Adrenal gland (tissue), 12 donors: ENCODE data around the gene CISD1. TPM values are rescaled to one million over a fixed set of nuclear protein-coding genes. Genes with fewer than 3 reads are reported as not detected.

Experiments
- DNase-seq, 7 donors: peaks; one replicate each; pipeline ENCODE4 v3.0.0-alpha.2; 2019 to 2020
- H3K27ac ChIP-seq, 5 donors: fragments of 200-600 bp; sonication (generic) in 4 of 5; 1 replicate in 3 of 5; 2 replicates in 2 of 5; pipeline versions ENCODE4 v1.5.1 to v1.8.0; 2016 to 2020; ENCODE audit warnings: mild to moderate bottlenecking in 1 of 5
- H3K27me3 ChIP-seq: fragments of 200-600 bp; 2 replicates; pipeline ENCODE4 v1.8.0; 2021
- H3K36me3 ChIP-seq, 2 donors: fragments of 200-600 bp; replicated peaks in 1 of 2; 1 replicate in 1 of 2; 2 replicates in 1 of 2; pipeline versions ENCODE4 v1.5.1 to v1.8.0; 2018 to 2022
- H3K4me1 ChIP-seq, 2 donors: fragments of 200-600 bp; replicated peaks in 1 of 2; 1 replicate in 1 of 2; 2 replicates in 1 of 2; pipeline versions ENCODE4 v1.5.1 to v1.8.0; 2018 to 2021
- H3K4me3 ChIP-seq, 4 donors: fragments of 200-600 bp; sonication (generic) in 3 of 4; one replicate each; pipeline ENCODE4 v1.5.1; 2016 to 2018
- H3K9me3 ChIP-seq, 3 donors: fragments of 200-600 bp; sonication (generic) in 1 of 3; replicated peaks in 1 of 3; 1 replicate in 2 of 3; 2 replicates in 1 of 3; pipeline versions ENCODE4 v1.5.1 to v1.8.0; 2016 to 2021
- POLR2A ChIP-seq, 2 donors: fragments of 450-650 bp; IDR thresholded peaks; one replicate each; pipeline ENCODE4 v1.6.1; 2017; ENCODE audit warnings: antibody characterized with exemption in 2 of 2, mild to moderate bottlenecking in 2 of 2, moderate library complexity in 1 of 2
- WGBS, 4 donors: extraction: QIAGEN DNeasy Blood & Tissue Kit in 2 of 4; methylation state at CpG; one replicate each; pipeline versions ENCODE4 v1.1.5 to v1.1.7; 2013 to 2017; 5-methylcytosine and 5-hydroxymethylcytosine counted together
- intact Hi-C, 2 donors: fragments of 100-400 bp; cut with DNase I; formaldehyde crosslinking; loops; one replicate each; pipeline versions ENCODE4 v1.14.1 to v1.15.0; 2022 to 2023
- polyA plus RNA-seq, 3 donors: library from polyadenylated mRNA; stranded (reverse); fragments of 200-250 nt in 2 of 3; fragments of 350-450 nt in 1 of 3; fragmentation: Illumina TruSeq in 1 of 3; extraction: RNeasy Lipid Tissue Mini Kit (QIAGEN cat#74804) in 1 of 3; gene quantifications; one replicate each; pipeline ENCODE4 v1.2.3, GENCODE V29; 2013 to 2014
- total RNA-seq, 9 donors: library from RNA; depleted of rRNA in 4 of 9; stranded (reverse); fragments of >200 nt in 4 of 9; fragments of 120-200 nt in 1 of 9; fragmentation: NEBNext Ultra II Directional in 1 of 9; extraction: Animal tissue kit (Norgen Biotek cat#: 25700) in 1 of 9; gene quantifications; one replicate each; pipeline versions ENCODE4 v1.1.0 to v1.2.4, GENCODE V29; 2013 to 2023
- TF ChIP-seq, protein P1 (sequence below), 6 experiments: fragments of 450-650 bp in 4 of 6; fragments of 200-600 bp in 2 of 6; sonication (generic) in 1 of 6; IDR thresholded peaks; 1 replicate in 5 of 6; 2 replicates in 1 of 6; pipeline versions ENCODE4 v1.5.1 to v1.8.0; 2016 to 2021; ENCODE audit warnings: antibody characterized with exemption in 6 of 6, mild to moderate bottlenecking in 2 of 6, moderate library complexity in 1 of 6
- donor health status: healthy with polysubstance abuse.
- donor health status: Bipolar disorder and iron deficiency.
- donor health status: DM: yes; HTN: yes; CAD: no.
- donor health status: DM: no; HTN: no; CAD: no.
- donor health status: DM: no; HTN: no; CAD: no.
- donor health status: DM: yes; HTN: yes; CAD: no.

The CISD1 gene
- total and polyA plus RNA-seq, 12 donors = 10.5 to 156 (median 40.4) TPM

DNA sequence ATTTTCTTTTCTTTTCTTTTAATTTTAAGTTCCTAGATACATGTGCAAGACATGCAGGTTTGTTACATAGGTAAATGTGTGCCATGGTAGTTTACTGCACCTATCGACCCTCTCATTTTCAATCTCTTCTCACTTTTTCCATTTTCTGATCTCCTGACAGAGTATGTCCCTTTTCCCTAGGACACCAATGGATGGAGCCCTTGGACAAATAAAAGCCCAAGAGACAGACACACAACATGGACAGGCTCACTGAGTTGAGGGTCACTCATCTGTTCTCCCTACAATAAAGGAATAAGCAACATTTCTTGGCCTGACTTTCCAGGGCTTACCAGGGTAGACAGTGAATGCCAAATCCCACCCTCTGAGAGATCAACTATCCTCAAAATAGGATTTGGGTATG, 50.6 kb downstream of the CISD1 start:
- WGBS, 4 donors = 59 to 83% (median 76%) methylated on average over 1 of the region's 1 CpG
- intact Hi-C loops = no loop called here
- H3K27me3 ChIP-seq = no peaks in the 10 kb centered on the region

GRCh38 chr10:58320351-58321049, 51.5 kb downstream of the CISD1 start:
- 83 to 97% (median 88%) methylated on average over 4 of the region's 4 CpGs for WGBS, 4 donors
- intact Hi-C loops = no loop called here

More for the DNA sequence above, 50.6 kb downstream of the CISD1 start:
- TF ChIP-seq, protein P1, sequence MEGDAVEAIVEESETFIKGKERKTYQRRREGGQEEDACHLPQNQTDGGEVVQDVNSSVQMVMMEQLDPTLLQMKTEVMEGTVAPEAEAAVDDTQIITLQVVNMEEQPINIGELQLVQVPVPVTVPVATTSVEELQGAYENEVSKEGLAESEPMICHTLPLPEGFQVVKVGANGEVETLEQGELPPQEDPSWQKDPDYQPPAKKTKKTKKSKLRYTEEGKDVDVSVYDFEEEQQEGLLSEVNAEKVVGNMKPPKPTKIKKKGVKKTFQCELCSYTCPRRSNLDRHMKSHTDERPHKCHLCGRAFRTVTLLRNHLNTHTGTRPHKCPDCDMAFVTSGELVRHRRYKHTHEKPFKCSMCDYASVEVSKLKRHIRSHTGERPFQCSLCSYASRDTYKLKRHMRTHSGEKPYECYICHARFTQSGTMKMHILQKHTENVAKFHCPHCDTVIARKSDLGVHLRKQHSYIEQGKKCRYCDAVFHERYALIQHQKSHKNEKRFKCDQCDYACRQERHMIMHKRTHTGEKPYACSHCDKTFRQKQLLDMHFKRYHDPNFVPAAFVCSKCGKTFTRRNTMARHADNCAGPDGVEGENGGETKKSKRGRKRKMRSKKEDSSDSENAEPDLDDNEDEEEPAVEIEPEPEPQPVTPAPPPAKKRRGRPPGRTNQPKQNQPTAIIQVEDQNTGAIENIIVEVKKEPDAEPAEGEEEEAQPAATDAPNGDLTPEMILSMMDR (IDR thresholded peaks at IDR 0.05) = peak in 2 of 6 experiments; percentile 10 to 31
- no peak for TF ChIP-seq POLR2A (IDR thresholded peaks at IDR 0.05)
- no peaks in the 10 kb centered on the region for H3K4me1 ChIP-seq
- no peaks in the 10 kb centered on the region for H3K36me3 ChIP-seq
- no peak overlapping the region for H3K27ac ChIP-seq
- DNase-seq = peak in 1 of 7 donors; percentile 29
- no peak overlapping the region for H3K4me3 ChIP-seq
- H3K9me3 ChIP-seq = no peaks in the 10 kb centered on the region

GRCh38 chr10:58322072-58322834, 53.3 kb downstream of the CISD1 start:
- 54 to 60% (median 55%) methylated on average over 3 of the region's 3 CpGs for WGBS, 4 donors
- no peaks in the 10 kb centered on the region for H3K4me1 ChIP-seq
- peak in 3 of 7 donors; percentile 20 to 29 (median 26) for DNase-seq

More at GRCh38 chr10:58320351-58321049, 51.5 kb downstream of the CISD1 start:
- no peak for TF ChIP-seq POLR2A (IDR thresholded peaks at IDR 0.05)
- TF ChIP-seq, protein P1 (IDR thresholded peaks at IDR 0.05) = no peak
- Histone ChIP-seq H3K4me3 (no peak overlapping the region), H3K4me1 (no peaks in the 10 kb centered on the region), H3K27me3 (no peaks in the 10 kb centered on the region), H3K9me3 (no peaks in the 10 kb centered on the region), H3K27ac (no peak overlapping the region), H3K36me3 (no peaks in the 10 kb centered on the region)
- DNase-seq = no peak

GRCh38 chr10:58322835-58323209, 53.9 kb downstream of the CISD1 start:
- no peak for DNase-seq
- H3K4me1 ChIP-seq = no peaks in the 10 kb centered on the region
- no peaks in the 10 kb centered on the region for H3K36me3 ChIP-seq
- H3K9me3 ChIP-seq = no peaks in the 10 kb centered on the region
- no peak for TF ChIP-seq POLR2A (IDR thresholded peaks at IDR 0.05)
- TF ChIP-seq, protein P1 (IDR thresholded peaks at IDR 0.05) = no peak
- no peak overlapping the region for H3K4me3 ChIP-seq
- intact Hi-C loops = no loop called here
- 37 to 45% (median 45%) methylated on average over 1 of the region's 1 CpG for WGBS, 4 donors
- H3K27ac ChIP-seq = no peak overlapping the region
- H3K27me3 ChIP-seq = no peaks in the 10 kb centered on the region

More at GRCh38 chr10:58322072-58322834, 53.3 kb downstream of the CISD1 start:
- H3K9me3 ChIP-seq = no peaks in the 10 kb centered on the region
- H3K4me3 ChIP-seq = no peak overlapping the region
- H3K36me3 ChIP-seq = no peaks in the 10 kb centered on the region
- TF ChIP-seq POLR2A (IDR thresholded peaks at IDR 0.05) = no peak
- TF ChIP-seq, protein P1 (IDR thresholded peaks at IDR 0.05) = no peak
- H3K27me3 ChIP-seq = no peaks in the 10 kb centered on the region
- intact Hi-C loops = no loop called here
- no peak overlapping the region for H3K27ac ChIP-seq
